H1 (cell line): Measurements from ENCODE around the gene VAPB. TPM values are rescaled to one million over a fixed set of nuclear protein-coding genes. Genes with fewer than 3 reads are reported as not detected.

ENCODE experiments used
- CTCF ChIA-PET: fragments of 300-600 bp; sonication (Branson Sonifier 250); formaldehyde crosslinking; loops from one replicate; lab custom pipeline; 2021; ENCODE audit not compliant: partially characterized antibody; lab: Charles Lee
- POLR2A ChIA-PET: fragments of 300-600 bp; sonication (Branson Sonifier 250); formaldehyde crosslinking; loops from one replicate; lab custom pipeline; 2021; ENCODE audit warnings: inconsistent platforms; ENCODE audit not compliant: partially characterized antibody; lab: Charles Lee
- DNase-seq, 2 experiments: peaks; one replicate each; pipeline versions ENCODE4 v3.0.0 to v3.0.0-alpha.2; 2010 to 2022; ENCODE audit warnings: low spot score in 2 of 2, low read depth in 1 of 2, mixed read lengths in 1 of 2
- FAIRE-seq: peaks from 2 replicates; lab custom pipeline; 2011; peaks lifted over from hg19 to GRCh38; lab: Jason Lieb, UNC
- H2AFZ ChIP-seq: 2 replicates; pipeline ENCODE4 v1.8.1; 2012; ENCODE audit warnings: low read length, inconsistent platforms
- H2AK5ac ChIP-seq: 2 replicates; pipeline ENCODE4 v1.6.1; 2013; ENCODE audit warnings: low read depth, low read length
- H2BK120ac ChIP-seq: replicated peaks from 2 replicates; pipeline ENCODE3; 2013; ENCODE audit warnings: low read depth, low read length, inconsistent platforms
- H2BK12ac ChIP-seq: 2 replicates; pipeline ENCODE4 v1.6.1; 2013; ENCODE audit warnings: low read depth, low read length
- H2BK15ac ChIP-seq: 2 replicates; pipeline ENCODE4 v1.6.1; 2013; ENCODE audit warnings: low read length
- H2BK20ac ChIP-seq: 2 replicates; pipeline ENCODE4 v1.6.1; 2013; ENCODE audit warnings: low read length
- H2BK5ac ChIP-seq: 2 replicates; pipeline ENCODE4 v1.6.1; 2013; ENCODE audit warnings: low read depth, low read length
- H3K14ac ChIP-seq: 2 replicates; pipeline ENCODE4 v1.6.1; 2013; ENCODE audit warnings: inconsistent platforms; ENCODE audit not compliant: insufficient read length
- H3K18ac ChIP-seq: 2 replicates; pipeline ENCODE4 v1.6.1; 2013; ENCODE audit warnings: low read length; ENCODE audit errors: extremely low read depth
- H3K23ac ChIP-seq: 2 replicates; pipeline ENCODE4 v1.6.1; 2013; ENCODE audit warnings: inconsistent platforms; ENCODE audit not compliant: insufficient read length
- H3K23me2 ChIP-seq: 2 replicates; pipeline ENCODE4 v1.6.1; 2013; ENCODE audit warnings: low read depth, low read length
- H3K27ac ChIP-seq: 2 replicates; pipeline ENCODE4 v1.6.1; 2011; ENCODE audit warnings: low read depth, low read length, inconsistent platforms
- H3K27me3 ChIP-seq, 4 experiments: replicated peaks in 1 of 4; 1 replicate in 1 of 4; 2 replicates in 3 of 4; pipeline versions ENCODE4 v1.6.1 to v1.8.1; 2011 to 2013; ENCODE audit warnings: low read length in 3 of 4, mild to moderate bottlenecking in 3 of 4, inconsistent platforms in 2 of 4, mixed read lengths in 2 of 4, moderate library complexity in 1 of 4; ENCODE audit not compliant: control insufficient read depth in 3 of 4, insufficient read depth in 3 of 4; ENCODE audit errors: extremely low read depth in 1 of 4
- H3K36me3 ChIP-seq, 4 experiments: 2 replicates each; pipeline versions ENCODE4 v1.6.1 to v1.8.1; 2011 to 2013; ENCODE audit warnings: mild to moderate bottlenecking in 4 of 4, low read length in 3 of 4, moderate library complexity in 2 of 4, control low read depth in 1 of 4, inconsistent platforms in 1 of 4; ENCODE audit not compliant: insufficient read depth in 4 of 4, control insufficient read depth in 2 of 4
- H3K4ac ChIP-seq: replicated peaks from 2 replicates; pipeline ENCODE3; 2013; ENCODE audit warnings: low read length, low read depth, mixed read lengths, inconsistent platforms; ENCODE audit not compliant: insufficient read length
- H3K4me1 ChIP-seq, 4 experiments: replicated peaks in 1 of 4; 1 replicate in 1 of 4; 2 replicates in 3 of 4; pipeline versions ENCODE4 v1.6.1 to v1.8.1; 2011 to 2013; ENCODE audit warnings: low read length in 3 of 4, inconsistent platforms in 2 of 4, mixed read lengths in 1 of 4; ENCODE audit not compliant: insufficient read depth in 4 of 4, control insufficient read depth in 3 of 4
- H3K4me2 ChIP-seq, 2 experiments: 2 replicates each; pipeline versions ENCODE4 v1.6.1 to v1.8.1; 2011 to 2013; ENCODE audit warnings: low read depth in 2 of 2, low read length in 2 of 2, control low read depth in 1 of 2, inconsistent platforms in 1 of 2, mild to moderate bottlenecking in 1 of 2; ENCODE audit not compliant: insufficient read depth in 1 of 2
- H3K4me3 ChIP-seq, 4 experiments: fragments of 200-600, 300-600 bp in 1 of 4; sonication (generic), shearing (Covaris generic), sonication (Bioruptor Twin) in 1 of 4; 2 replicates each; pipeline versions ENCODE4 v1.5.1 to v1.8.1; 2011 to 2016; ENCODE audit warnings: low read length in 4 of 4, low read depth in 3 of 4, control low read depth in 2 of 4, inconsistent platforms in 2 of 4, mild to moderate bottlenecking in 2 of 4, mixed read lengths in 1 of 4, moderate library complexity in 1 of 4; ENCODE audit not compliant: insufficient read depth in 2 of 4; ENCODE audit errors: extremely low read depth in 1 of 4
- H3K56ac ChIP-seq: replicated peaks from 2 replicates; pipeline ENCODE3; 2013; ENCODE audit warnings: low read depth, mild to moderate bottlenecking, mixed read lengths, low read length, inconsistent platforms; ENCODE audit not compliant: insufficient read length
- H3K79me1 ChIP-seq: 2 replicates; pipeline ENCODE4 v1.6.1; 2013; ENCODE audit warnings: low read depth, low read length, control low read depth
- H3K79me2 ChIP-seq, 2 experiments: 2 replicates each; pipeline versions ENCODE4 v1.6.1 to v1.8.1; 2012 to 2013; ENCODE audit warnings: low read length in 2 of 2, mild to moderate bottlenecking in 2 of 2, inconsistent platforms in 1 of 2; ENCODE audit not compliant: insufficient read depth in 2 of 2, control insufficient read depth in 1 of 2
- H3K9ac ChIP-seq, 4 experiments: replicated peaks in 1 of 4; 1 replicate in 1 of 4; 2 replicates in 3 of 4; pipeline versions ENCODE4 v1.6.1 to v1.8.1; 2011 to 2013; ENCODE audit warnings: low read depth in 3 of 4, low read length in 3 of 4, control low read depth in 2 of 4, mild to moderate bottlenecking in 2 of 4, moderate library complexity in 2 of 4, inconsistent platforms in 1 of 4; ENCODE audit errors: extremely low read depth in 1 of 4
- H3K9me3 ChIP-seq, 2 experiments: 2 replicates each; pipeline versions ENCODE4 v1.6.1 to v1.8.1; 2012 to 2013; ENCODE audit warnings: mild to moderate bottlenecking in 2 of 2, moderate library complexity in 2 of 2, control low read depth in 1 of 2, inconsistent platforms in 1 of 2, low read depth in 1 of 2, low read length in 1 of 2, mixed read lengths in 1 of 2; ENCODE audit not compliant: insufficient read depth in 2 of 2
- H4K20me1 ChIP-seq, 2 experiments: replicated peaks in 1 of 2; 2 replicates each; pipeline versions ENCODE3 to v1.8.1; 2011 to 2013; ENCODE audit warnings: inconsistent platforms in 2 of 2, low read length in 2 of 2, mild to moderate bottlenecking in 1 of 2; ENCODE audit not compliant: insufficient read depth in 2 of 2, control insufficient read depth in 1 of 2
- H4K5ac ChIP-seq: 2 replicates; pipeline ENCODE4 v1.6.1; 2013; ENCODE audit warnings: low read length, low read depth, mixed read lengths, inconsistent platforms; ENCODE audit not compliant: insufficient read length
- H4K8ac ChIP-seq: 2 replicates; pipeline ENCODE4 v1.8.0; 2013; ENCODE audit warnings: mild to moderate bottlenecking, moderate library complexity, low read length, inconsistent platforms; ENCODE audit not compliant: insufficient read depth; ENCODE audit errors: extremely low read depth
- H4K91ac ChIP-seq: replicated peaks from 2 replicates; pipeline ENCODE3; 2013; ENCODE audit warnings: low read length, mixed read lengths, inconsistent platforms; ENCODE audit not compliant: insufficient read length
- BACH1 ChIP-seq: IDR thresholded peaks from 2 replicates; pipeline ENCODE4 v1.6.1; 2012; ENCODE audit warnings: low read length, improper control_type of control experiment
- BCL11A ChIP-seq, 2 experiments: IDR thresholded peaks; one replicate each; pipeline ENCODE4 v1.6.1; 2011; ENCODE audit warnings: low read depth in 2 of 2, low read length in 2 of 2, mild to moderate bottlenecking in 2 of 2
- BRCA1 ChIP-seq: IDR thresholded peaks from 2 replicates; pipeline ENCODE4 v1.6.1; 2012; ENCODE audit warnings: low read depth, low read length, improper control_type of control experiment
- CBX8 ChIP-seq: fragments of 300-800, 300-1000 bp; sonication (generic); IDR thresholded peaks from 2 replicates; pipeline ENCODE4 v1.7.1; 2016; ENCODE audit warnings: low read depth, low read length, borderline replicate concordance
- CHD2 ChIP-seq: IDR thresholded peaks from 2 replicates; pipeline ENCODE4 v1.6.1; 2012; ENCODE audit warnings: low read length, improper control_type of control experiment
- HDAC6 ChIP-seq: IDR thresholded peaks from one replicate; pipeline ENCODE4 v1.7.1; 2012; ENCODE audit warnings: low read depth, mild to moderate bottlenecking, inconsistent platforms, low read length, moderate library complexity
- NANOG ChIP-seq: IDR thresholded peaks from 2 replicates; pipeline ENCODE4 v1.6.1; 2011; ENCODE audit warnings: low read length, low read depth, mild to moderate bottlenecking, inconsistent platforms; ENCODE audit not compliant: insufficient read depth, poor library complexity, severe bottlenecking
- RNF2 ChIP-seq: fragments of 200-900, 300-1000 bp; sonication (generic); IDR thresholded peaks from 2 replicates; pipeline ENCODE4 v1.7.1; 2016; ENCODE audit warnings: borderline replicate concordance, low read depth, mild to moderate bottlenecking, antibody characterized with exemption, low read length; ENCODE audit not compliant: poor library complexity, severe bottlenecking; ENCODE audit errors: missing control alignments
- SIN3A ChIP-seq, 2 experiments: IDR thresholded peaks in 1 of 2; conservative IDR thresholded peaks in 1 of 2; 2 replicates each; pipeline ENCODE4 v1.6.1; 2011 to 2012; ENCODE audit warnings: low read length in 2 of 2, improper control_type of control experiment in 1 of 2, low read depth in 1 of 2, mild to moderate bottlenecking in 1 of 2
- SIRT6 ChIP-seq: IDR thresholded peaks from one replicate; pipeline ENCODE4 v1.7.1; 2012; ENCODE audit warnings: low read length, inconsistent platforms
- SRF ChIP-seq: IDR thresholded peaks from 2 replicates; pipeline ENCODE4 v1.6.1; 2011; ENCODE audit warnings: mild to moderate bottlenecking, low read depth, low read length, moderate library complexity
- SUZ12 ChIP-seq: fragments of 200-600 bp; sonication (generic); IDR thresholded peaks from 2 replicates; pipeline ENCODE4 v1.6.1; 2012; ENCODE audit warnings: mild to moderate bottlenecking, inconsistent platforms, low read length, moderate library complexity, mixed read lengths
- WGBS, 2 experiments: shearing (Covaris generic) in 1 of 2; methylation state at CpG; one replicate each; pipeline versions ENCODE4 v1.1.6 to v1.1.7; 2013 to 2015; ENCODE audit warnings: low lambda C conversion rate in 2 of 2, mixed read lengths in 2 of 2, inconsistent platforms in 1 of 2, low coverage in 1 of 2, missing lambda C conversion rate in 1 of 2; ENCODE audit not compliant: insufficient replicate concordance in 2 of 2, insufficient coverage in 1 of 2, insufficient read length in 1 of 2; ENCODE audit errors: extremely low coverage in 1 of 2, missing lambda C conversion rate in 1 of 2; 5-methylcytosine and 5-hydroxymethylcytosine counted together
- polyA plus RNA-seq, 7 experiments: library from polyadenylated mRNA; depleted of rRNA in 3 of 7; stranded (reverse) in 5 of 7; unstranded in 2 of 7; fragments of >200 nt in 5 of 7; fragments of 200-250 nt in 2 of 7; gene quantifications; 1 replicate in 5 of 7; 2 replicates in 1 of 7; 4 replicates in 1 of 7; pipeline versions ENCODE4 v1.2.1 to v1.2.3, GENCODE V29; 2011 to 2013; ENCODE audit warnings: missing spikeins in 2 of 7, mixed read lengths in 2 of 7
- total RNA-seq: library from RNA; stranded (reverse); fragmentation: NEBNext Ultra II Directional; extraction: Animal tissue kit (Norgen Biotek cat#: 25700); gene quantifications from 2 replicates; pipeline ENCODE4 v1.2.1, GENCODE V29; 2021

Gene VAPB
- total and polyA plus RNA-seq, 2 of the 8 experiments (the other 6 are each of a cell fraction or from before 2014, with no cell fraction given): 24.4 to 62.8 TPM

DNA sequence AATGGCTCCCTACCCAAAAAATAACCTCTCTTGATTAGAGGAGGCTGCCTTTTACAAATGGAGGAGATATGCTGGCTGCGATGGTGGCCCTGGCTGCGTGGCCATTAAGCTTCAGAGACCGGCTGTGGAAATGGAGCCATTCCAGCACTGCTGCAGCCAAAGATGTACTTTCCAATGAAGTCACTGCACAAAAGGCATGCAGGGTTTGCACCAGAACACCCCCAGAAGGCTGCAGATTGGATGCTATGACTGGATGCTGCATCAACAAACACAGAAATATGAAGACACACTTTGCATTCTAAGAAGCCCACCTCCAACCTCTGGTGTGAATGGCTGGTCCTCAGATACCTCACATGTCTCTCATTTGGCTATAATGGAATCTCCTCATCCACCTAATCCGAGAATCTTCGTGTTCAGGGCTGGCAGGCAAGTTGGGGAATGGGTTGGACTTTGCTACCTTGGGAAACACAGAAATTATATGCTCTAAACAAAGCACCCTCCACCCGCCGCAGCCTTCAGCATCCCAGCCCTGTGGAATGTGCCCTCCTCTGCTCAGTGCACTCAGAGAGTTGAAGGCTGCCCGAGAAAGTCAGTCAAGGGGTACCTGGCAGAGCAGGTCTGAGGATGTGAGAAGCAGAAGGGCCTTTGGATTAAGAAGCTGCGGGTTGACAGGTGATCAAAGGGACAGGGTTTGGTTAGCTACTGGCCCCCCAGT is 90.9 kb downstream of the VAPB start:
- Histone ChIP-seq H4K8ac (no peak overlapping the region), H3K36me3 (no peaks in the 10 kb centered on the region), H3K4me1 (peaks cover 3 to 4% (median 3%) of the 10 kb centered on the region in 4 experiments; a peak in 6 of 7 replicates), H3K4me2 (no peak overlapping the region), H2BK15ac (no peak overlapping the region), H3K4ac (no peak overlapping the region), H2AK5ac (no peak overlapping the region), H3K23ac (no peak overlapping the region), H3K18ac (no peak overlapping the region), H4K91ac (no peak overlapping the region), H3K23me2 (no peaks in the 10 kb centered on the region), H2BK20ac (no peak overlapping the region), H3K27me3 (no peaks in the 10 kb centered on the region; a peak in 1 of 7 replicates), H3K14ac (no peak overlapping the region), H3K4me3 (no peak overlapping the region), H3K9me3 (peaks cover 7 to 15% of the 10 kb centered on the region in 2 experiments; a peak in 3 of 4 replicates), H4K20me1 (no peaks in the 10 kb centered on the region), H3K27ac (no peak overlapping the region), H3K56ac (no peak overlapping the region), H2AFZ (no peak overlapping the region), H4K5ac (no peak overlapping the region), H3K9ac (no peak overlapping the region), H2BK12ac (no peak overlapping the region), H2BK5ac (no peak overlapping the region), H2BK120ac (no peak overlapping the region), H3K79me2 (no peaks in the 10 kb centered on the region), H3K79me1 (no peaks in the 10 kb centered on the region)
- WGBS, 2 experiments: 85% methylated on average over 9 of the region's 9 CpGs; no CpG with 5 or more reads in 1 of the 2 experiments
- no peak for FAIRE-seq
- POLR2A ChIA-PET: interaction anchor here (1.8 to 3.5 kb wide), 3 partner anchors 140 to 173 kb away, joined by 5 to 19 read pairs (median 7); partner anchors contain the start of gene STX16
- DNase-seq: no peak
- CTCF ChIA-PET: interaction anchor here (0.7 to 5.0 kb wide), 14 partner anchors 10 to 580 kb away, joined by 3 to 57 read pairs (median 6); partner anchors contain the start of genes GNAS, GNAS-AS1 and STX16
- no peak for TF ChIP-seq BRCA1
- TF ChIP-seq CHD2: no peak
- no peak for TF ChIP-seq CBX8
- TF ChIP-seq BCL11A (IDR thresholded peaks at IDR 0.05; ENCODE audit: low read depth in 2 of 2, low read length in 2 of 2): no peak
- no peak for TF ChIP-seq NANOG
- TF ChIP-seq SIRT6: no peak
- TF ChIP-seq RNF2: no peak
- no peak for TF ChIP-seq BACH1
- no peak for TF ChIP-seq HDAC6
- TF ChIP-seq SRF: no peak
- no peak for TF ChIP-seq SUZ12
- TF ChIP-seq SIN3A (conservative IDR thresholded peaks at IDR 0.05 in 1 of 2, IDR thresholded peaks at IDR 0.05 in 1 of 2; ENCODE audit: low read depth in 1 of 2, low read length in 2 of 2): no peak
